Measurements from ENCODE around the gene SLC45A2. TPM values are rescaled to one million over a fixed set of nuclear protein-coding genes. Genes with fewer than 3 reads are reported as not detected.

SLC45A2 gene
- total RNA-seq, 2 experiments from 2014 or later, result not detected

DNA sequence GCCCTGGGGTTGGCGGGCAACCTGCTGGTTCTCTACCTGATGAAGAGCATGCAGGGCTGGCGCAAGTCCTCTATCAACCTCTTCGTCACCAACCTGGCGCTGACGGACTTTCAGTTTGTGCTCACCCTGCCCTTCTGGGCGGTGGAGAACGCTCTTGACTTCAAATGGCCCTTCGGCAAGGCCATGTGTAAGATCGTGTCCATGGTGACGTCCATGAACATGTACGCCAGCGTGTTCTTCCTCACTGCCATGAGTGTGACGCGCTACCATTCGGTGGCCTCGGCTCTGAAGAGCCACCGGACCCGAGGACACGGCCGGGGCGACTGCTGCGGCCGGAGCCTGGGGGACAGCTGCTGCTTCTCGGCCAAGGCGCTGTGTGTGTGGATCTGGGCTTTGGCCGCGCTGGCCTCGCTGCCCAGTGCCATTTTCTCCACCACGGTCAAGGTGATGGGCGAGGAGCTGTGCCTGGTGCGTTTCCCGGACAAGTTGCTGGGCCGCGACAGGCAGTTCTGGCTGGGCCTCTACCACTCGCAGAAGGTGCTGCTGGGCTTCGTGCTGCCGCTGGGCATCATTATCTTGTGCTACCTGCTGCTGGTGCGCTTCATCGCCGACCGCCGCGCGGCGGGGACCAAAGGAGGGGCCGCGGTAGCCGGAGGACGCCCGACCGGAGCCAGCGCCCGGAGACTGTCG lies 47.3 kb downstream of the SLC45A2 start:
- intact Hi-C loops (cut with micrococcal nuclease; ENCODE audit: unreplicated experiment), result no loop called here
- H3K9me3 ChIP-seq (ENCODE audit: low read length), result no peaks in the 10 kb centered on the region
- BruUV-seq (replicated peaks), result no TSS peak
- H3K9me2 ChIP-seq (ENCODE audit: insufficient read depth, low read length), result no peaks in the 10 kb centered on the region
- H3K79me2 ChIP-seq (ENCODE audit: insufficient read depth, low read depth, low read length), result no peaks in the 10 kb centered on the region
- no peaks in the 10 kb centered on the region for H4K20me1 ChIP-seq (ENCODE audit: insufficient read depth, low read length)
- no peak overlapping the region for H3K27ac ChIP-seq (ENCODE audit: low read depth, low read length, poor library complexity, severe bottlenecking)
- no peaks in the 10 kb centered on the region for H3K36me3 ChIP-seq (ENCODE audit: insufficient read depth, low read length)
- H3K4me3 ChIP-seq (ENCODE audit: low read depth, low read length, poor library complexity, severe bottlenecking), result no peak overlapping the region
- no peak for DNase-seq (ENCODE audit: low spot score)
- no peaks in the 10 kb centered on the region for H3K4me1 ChIP-seq (ENCODE audit: insufficient read depth, low read length, poor library complexity, severe bottlenecking)
- H2AFZ ChIP-seq (ENCODE audit: low read length), result no peak overlapping the region
- ChIA-PET CTCF (ENCODE audit: unreplicated experiment) (no interaction called here), POLR2A (no interaction called here)
- no peak overlapping the region for H3K4me2 ChIP-seq (ENCODE audit: low read length)
- TF ChIP-seq, protein P1, sequence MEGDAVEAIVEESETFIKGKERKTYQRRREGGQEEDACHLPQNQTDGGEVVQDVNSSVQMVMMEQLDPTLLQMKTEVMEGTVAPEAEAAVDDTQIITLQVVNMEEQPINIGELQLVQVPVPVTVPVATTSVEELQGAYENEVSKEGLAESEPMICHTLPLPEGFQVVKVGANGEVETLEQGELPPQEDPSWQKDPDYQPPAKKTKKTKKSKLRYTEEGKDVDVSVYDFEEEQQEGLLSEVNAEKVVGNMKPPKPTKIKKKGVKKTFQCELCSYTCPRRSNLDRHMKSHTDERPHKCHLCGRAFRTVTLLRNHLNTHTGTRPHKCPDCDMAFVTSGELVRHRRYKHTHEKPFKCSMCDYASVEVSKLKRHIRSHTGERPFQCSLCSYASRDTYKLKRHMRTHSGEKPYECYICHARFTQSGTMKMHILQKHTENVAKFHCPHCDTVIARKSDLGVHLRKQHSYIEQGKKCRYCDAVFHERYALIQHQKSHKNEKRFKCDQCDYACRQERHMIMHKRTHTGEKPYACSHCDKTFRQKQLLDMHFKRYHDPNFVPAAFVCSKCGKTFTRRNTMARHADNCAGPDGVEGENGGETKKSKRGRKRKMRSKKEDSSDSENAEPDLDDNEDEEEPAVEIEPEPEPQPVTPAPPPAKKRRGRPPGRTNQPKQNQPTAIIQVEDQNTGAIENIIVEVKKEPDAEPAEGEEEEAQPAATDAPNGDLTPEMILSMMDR (conservative IDR thresholded peaks at IDR 0.05; ENCODE audit: low read length), result no peak
- no peak for TF ChIP-seq EZH2phosphoT487 (IDR thresholded peaks at IDR 0.05; ENCODE audit: borderline replicate concordance, low read depth, low read length)

DNA sequence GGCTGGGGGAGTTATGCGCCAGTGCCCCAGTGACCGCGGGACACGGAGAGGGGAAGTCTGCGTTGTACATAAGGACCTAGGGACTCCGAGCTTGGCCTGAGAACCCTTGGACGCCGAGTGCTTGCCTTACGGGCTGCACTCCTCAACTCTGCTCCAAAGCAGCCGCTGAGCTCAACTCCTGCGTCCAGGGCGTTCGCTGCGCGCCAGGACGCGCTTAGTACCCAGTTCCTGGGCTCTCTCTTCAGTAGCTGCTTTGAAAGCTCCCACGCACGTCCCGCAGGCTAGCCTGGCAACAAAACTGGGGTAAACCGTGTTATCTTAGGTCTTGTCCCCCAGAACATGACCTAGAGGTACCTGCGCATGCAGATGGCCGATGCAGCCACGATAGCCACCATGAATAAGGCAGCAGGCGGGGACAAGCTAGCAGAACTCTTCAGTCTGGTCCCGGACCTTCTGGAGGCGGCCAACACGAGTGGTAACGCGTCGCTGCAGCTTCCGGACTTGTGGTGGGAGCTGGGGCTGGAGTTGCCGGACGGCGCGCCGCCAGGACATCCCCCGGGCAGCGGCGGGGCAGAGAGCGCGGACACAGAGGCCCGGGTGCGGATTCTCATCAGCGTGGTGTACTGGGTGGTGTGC lies 48.0 kb downstream of the SLC45A2 start, which contains the start of gene RXFP3:
Gene RXFP3, plus strand, starts transcription at position 6 of the 636 bp plus-strand sequence. Its CDS starts 355 bp downstream, at position 361.
- H2AFZ ChIP-seq (ENCODE audit: low read length), result no peak within 1 kb of the TSS
- CTCF ChIA-PET (ENCODE audit: unreplicated experiment), result no interaction called here
- H3K9me2 ChIP-seq (ENCODE audit: insufficient read depth, low read length), result no peaks in the 10 kb centered on the region
- H3K36me3 ChIP-seq (ENCODE audit: insufficient read depth, low read length), result no peaks in the 10 kb centered on the region
- H3K4me1 ChIP-seq (ENCODE audit: insufficient read depth, low read length, poor library complexity, severe bottlenecking), result no peaks in the 10 kb centered on the region
- no peak within 1 kb of the TSS for H3K4me3 ChIP-seq (ENCODE audit: low read depth, low read length, poor library complexity, severe bottlenecking)
- H3K79me2 ChIP-seq (ENCODE audit: insufficient read depth, low read depth, low read length), result no peaks in the 10 kb centered on the region
- TF ChIP-seq, protein P1 (conservative IDR thresholded peaks at IDR 0.05; ENCODE audit: low read length), result no peak
- TF ChIP-seq EZH2phosphoT487 (IDR thresholded peaks at IDR 0.05; ENCODE audit: borderline replicate concordance, low read depth, low read length), result no peak
- intact Hi-C loops (cut with micrococcal nuclease; ENCODE audit: unreplicated experiment), result no loop called here
- no peaks in the 10 kb centered on the region for H4K20me1 ChIP-seq (ENCODE audit: insufficient read depth, low read length)
- no peaks in the 10 kb centered on the region for H3K9me3 ChIP-seq (ENCODE audit: low read length)
- POLR2A ChIA-PET, result no interaction called here
- H3K27ac ChIP-seq (ENCODE audit: low read depth, low read length, poor library complexity, severe bottlenecking), result no peak within 1 kb of the TSS
- no peak for DNase-seq (ENCODE audit: low spot score)
- H3K4me2 ChIP-seq (ENCODE audit: low read length), result no peak within 1 kb of the TSS
- no TSS peak for BruUV-seq (replicated peaks)

DNA sequence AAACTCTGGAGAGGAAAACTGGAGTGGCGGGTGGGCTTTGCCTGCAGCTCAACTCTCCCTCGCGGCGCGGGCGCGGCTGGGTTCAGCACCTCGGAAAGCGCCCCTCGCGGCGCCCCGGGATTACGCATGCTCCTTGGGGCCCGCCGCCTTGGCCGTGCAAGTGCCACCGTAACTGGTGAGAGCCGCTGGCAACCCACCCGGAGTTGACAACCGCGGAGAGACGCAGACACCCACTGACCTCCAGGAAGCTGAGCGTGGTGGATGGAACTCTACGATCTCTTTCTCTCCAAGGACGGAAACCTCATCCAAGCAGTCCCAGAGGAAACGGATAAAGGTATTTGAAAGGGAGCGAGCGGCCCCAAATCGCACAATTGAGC lies 48.5 kb downstream of the SLC45A2 start:
- BruUV-seq (replicated peaks), result no TSS peak
- CTCF ChIA-PET (ENCODE audit: unreplicated experiment), result no interaction called here
- Histone ChIP-seq H3K79me2 (ENCODE audit: insufficient read depth, low read depth, low read length) (no peaks in the 10 kb centered on the region), H2AFZ (ENCODE audit: low read length) (no peak overlapping the region), H3K36me3 (ENCODE audit: insufficient read depth, low read length) (no peaks in the 10 kb centered on the region), H3K4me3 (ENCODE audit: low read depth, low read length, poor library complexity, severe bottlenecking) (no peak overlapping the region), H3K9me3 (ENCODE audit: low read length) (no peaks in the 10 kb centered on the region), H3K9me2 (ENCODE audit: insufficient read depth, low read length) (no peaks in the 10 kb centered on the region), H4K20me1 (ENCODE audit: insufficient read depth, low read length) (no peaks in the 10 kb centered on the region), H3K4me1 (ENCODE audit: insufficient read depth, low read length, poor library complexity, severe bottlenecking) (no peaks in the 10 kb centered on the region), H3K27ac (ENCODE audit: low read depth, low read length, poor library complexity, severe bottlenecking) (no peak overlapping the region), H3K4me2 (ENCODE audit: low read length) (no peak overlapping the region)
- POLR2A ChIA-PET, result interaction anchor here (1.2 kb wide), 1 partner anchor 13 kb away, joined by 4 read pairs; no protein-coding TSS in a partner anchor
- no peak for TF ChIP-seq EZH2phosphoT487 (IDR thresholded peaks at IDR 0.05; ENCODE audit: borderline replicate concordance, low read depth, low read length)
- TF ChIP-seq, protein P1 (conservative IDR thresholded peaks at IDR 0.05; ENCODE audit: low read length), result no peak
- intact Hi-C loops (cut with micrococcal nuclease; ENCODE audit: unreplicated experiment), result no loop called here
- DNase-seq (ENCODE audit: low spot score), result no peak
